ENCODE data around the gene ARHGAP23.
"Not testable (repeated sequence)": the region's sequence is repeated elsewhere in the genome, so short reads cannot be mapped to it uniquely, and the experiment has no call there.

The ARHGAP23 gene

DNA sequence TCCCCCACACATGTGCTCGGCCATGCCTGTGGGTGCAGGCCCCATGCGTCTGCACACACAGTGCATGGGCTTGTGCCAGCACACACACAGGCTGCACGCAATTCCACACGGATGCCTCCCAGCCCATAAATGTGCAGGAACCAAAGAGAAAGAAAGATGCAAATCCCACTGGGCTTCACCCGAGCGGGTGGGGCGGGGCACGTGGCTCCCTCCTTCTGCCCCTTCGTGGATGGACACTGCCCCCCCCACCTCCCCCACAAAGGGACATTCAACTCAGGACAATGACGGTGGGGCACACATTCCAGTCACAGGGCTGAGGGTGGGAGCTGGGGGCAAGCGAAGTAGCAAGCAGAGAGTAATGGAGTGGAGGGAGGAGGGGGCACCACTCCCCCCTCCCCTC, 102.6 kb downstream of the ARHGAP23 start:
- not testable (repeated sequence) for DNase-seq

DNA sequence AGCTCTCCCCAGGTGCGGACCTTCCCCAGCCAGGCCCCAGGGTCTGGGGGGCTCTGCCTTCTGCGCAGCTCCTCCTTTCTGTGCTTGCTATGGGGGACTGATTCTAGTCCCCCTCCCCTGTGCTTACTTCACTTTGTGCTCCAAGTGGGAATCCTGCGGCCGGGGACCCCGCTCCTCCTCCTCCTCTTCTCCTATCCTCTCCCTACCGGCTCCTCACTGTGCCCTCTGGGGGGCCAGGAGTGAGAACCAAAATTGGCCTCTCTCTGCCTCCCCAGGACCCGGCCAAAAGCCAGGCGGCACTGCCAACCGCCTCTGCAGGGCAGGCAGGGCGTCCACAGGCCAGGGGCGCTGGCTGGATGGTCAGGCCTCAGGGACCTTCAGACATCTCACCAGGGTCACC, 103.5 kb downstream of the ARHGAP23 start:
- DNase-seq, result not testable (repeated sequence)

DNA sequence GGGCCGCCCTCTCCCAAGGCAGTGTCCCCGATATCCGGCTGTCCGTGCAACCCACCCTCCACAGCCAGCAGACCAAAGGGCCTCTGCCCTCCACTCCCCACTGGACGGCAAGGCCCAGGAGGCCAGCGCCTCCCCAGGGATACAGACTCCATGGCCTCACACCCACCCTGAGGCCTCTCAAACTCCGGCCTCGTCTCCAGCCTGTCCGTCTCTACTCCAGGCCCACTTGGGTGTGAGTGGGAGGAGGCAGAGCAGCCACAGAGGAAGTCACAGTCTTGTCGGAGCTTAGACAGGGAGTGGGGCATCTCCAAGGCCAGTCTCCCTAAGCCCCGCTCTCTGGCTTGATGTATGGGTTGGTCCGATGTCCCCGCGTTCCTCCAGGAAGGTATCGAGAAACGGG, 104.2 kb downstream of the ARHGAP23 start:
- no peak for DNase-seq

DNA sequence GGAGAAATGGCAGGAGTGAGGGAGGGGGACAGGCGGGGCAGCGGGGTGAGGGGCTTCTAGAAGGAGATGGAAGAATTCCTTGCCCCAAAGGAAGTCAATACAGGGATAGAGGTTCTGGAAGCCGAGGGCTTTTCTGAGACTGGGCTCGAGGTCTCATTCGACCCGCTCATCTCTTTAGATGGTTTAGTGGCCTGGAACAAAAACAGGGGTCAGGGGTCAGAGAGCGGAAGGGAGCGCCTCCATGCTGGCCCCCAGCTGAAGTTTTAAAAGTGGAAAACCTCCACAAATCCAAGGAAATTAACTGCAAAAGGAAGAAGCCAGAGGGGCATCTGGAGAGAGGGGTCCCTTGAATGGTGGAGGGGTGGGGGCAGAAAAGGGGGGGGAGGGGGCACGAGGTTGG, 105.0 kb downstream of the ARHGAP23 start:
- no peak for DNase-seq

DNA sequence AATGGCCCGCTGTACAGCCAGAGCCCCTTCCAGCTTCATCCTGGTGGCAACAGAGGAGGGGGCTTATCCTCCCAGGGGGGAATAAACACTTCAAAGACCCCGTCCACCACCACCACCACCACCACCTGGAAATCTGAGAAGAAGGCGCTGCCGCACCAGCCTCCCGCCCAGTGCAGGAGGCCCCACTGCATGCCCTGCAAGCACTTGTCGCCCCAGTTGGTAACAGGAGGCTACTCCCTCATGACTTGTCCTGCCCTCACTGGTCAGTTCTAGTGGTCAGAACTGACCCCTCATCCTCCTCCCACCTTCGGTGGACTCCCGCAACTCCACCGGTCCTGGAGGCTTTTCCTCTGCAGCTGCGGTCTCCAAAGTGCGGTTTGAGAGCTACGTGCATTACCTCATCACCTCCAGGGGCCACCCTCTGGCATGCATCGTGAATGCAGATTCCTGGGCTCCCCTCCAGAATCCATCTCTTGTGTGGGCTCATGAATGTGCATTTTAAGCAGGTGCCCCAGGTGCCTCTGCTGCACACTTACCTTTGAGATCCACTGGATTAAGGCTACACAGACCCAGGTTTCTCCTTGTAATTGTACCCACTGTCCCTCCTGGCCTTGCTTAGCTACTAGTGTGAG, 105.7 kb downstream of the ARHGAP23 start:
- no peak for DNase-seq

DNA sequence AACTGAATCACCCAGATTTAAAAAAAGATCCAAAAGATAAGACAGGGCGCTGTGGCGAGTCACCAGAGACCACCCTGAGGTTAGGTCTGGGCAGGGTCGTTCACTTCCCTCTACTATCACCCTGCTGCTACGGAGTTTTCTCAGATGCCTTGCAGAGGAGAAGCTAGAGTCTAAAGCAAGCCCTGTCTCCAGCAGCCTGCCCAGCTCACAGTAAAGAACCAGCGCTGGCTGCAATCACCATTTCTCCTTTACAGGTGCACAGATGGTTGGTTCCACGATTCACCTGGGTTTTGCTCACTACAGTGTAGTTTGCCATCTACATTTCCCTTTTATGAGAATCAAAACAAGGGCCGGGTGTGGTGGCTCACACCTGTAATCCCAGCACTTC, 106.2 kb downstream of the ARHGAP23 start:
- no peak for DNase-seq

DNA sequence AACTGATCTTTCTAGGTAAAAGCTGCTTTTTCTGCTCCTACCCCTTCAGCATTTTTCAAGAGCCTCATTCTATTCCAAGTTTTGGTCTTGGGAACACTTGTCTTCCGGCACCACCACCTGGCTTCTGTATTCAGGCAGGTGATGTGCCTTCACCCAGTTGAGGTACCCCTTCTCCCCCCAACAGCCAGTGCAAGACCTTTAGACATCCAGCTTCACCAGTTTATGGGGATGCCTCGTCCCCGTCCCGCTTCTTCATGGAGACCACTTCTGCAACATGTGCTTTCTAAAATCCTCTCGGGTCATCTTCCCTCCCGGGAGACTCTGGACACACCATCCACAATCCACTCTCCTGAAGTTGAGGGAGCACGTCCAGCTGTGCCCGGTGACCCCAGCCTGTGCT, 107.6 kb downstream of the ARHGAP23 start:
- no peak for DNase-seq

DNA sequence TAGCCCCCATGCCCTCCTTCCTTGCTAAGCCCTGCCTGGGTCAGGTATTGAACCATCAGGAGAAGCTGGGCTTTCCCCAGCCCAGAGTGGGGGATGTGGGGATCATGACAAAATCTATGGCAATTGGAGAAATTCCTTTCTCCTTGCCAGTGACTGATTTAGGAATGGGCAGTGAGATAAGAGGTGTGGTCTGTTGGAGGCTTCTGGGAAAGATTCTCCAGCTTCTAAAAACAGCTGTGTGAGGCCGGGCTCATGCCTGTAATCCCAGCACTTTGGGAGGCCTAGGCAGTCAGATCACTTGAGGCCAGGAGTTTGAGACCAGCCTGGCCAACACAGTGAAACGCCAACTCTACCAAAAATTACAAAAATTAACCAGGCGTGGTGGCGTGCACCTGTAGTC, 108.4 kb downstream of the ARHGAP23 start:
- no peak for DNase-seq

DNA sequence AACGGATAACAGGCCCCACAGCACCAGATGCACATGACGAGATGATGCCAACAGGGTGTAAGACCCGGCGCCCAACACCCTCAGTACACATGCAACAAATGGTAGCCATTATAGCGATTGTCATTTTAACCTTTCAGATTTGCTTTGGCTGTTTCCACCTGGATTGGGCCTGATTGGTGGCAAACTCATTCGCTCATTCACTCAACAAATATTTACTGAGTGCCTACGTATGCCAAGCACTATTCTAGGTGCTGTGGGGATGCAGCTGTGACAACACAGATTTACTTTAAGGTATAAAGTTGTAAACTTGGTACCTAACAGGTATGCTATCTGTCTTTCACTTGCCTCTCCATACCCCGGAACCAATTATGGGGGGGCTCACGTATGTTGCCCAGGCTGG, 110.6 kb downstream of the ARHGAP23 start:
- DNase-seq, result no peak

DNA sequence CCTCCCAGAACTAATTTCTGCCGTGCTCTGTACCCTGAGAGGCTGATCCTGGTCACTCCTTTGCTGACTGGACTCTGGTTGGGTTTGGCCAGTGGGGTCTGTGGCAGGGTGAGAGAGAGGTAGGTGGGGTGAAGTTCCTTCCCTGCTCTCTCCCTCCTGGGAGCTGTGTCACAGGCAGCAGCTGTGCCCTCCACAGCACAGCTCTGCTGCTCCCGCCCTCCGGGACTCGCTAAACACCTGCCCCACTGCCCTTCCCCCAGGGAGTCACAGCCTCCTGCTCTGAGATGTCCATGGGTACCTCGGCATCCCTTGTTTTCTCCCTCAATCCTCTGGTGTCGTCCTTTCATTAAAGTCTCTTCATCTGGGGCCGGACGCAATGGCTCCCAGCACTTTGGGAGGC, 111.1 kb downstream of the ARHGAP23 start:
- DNase-seq, result no peak

DNA sequence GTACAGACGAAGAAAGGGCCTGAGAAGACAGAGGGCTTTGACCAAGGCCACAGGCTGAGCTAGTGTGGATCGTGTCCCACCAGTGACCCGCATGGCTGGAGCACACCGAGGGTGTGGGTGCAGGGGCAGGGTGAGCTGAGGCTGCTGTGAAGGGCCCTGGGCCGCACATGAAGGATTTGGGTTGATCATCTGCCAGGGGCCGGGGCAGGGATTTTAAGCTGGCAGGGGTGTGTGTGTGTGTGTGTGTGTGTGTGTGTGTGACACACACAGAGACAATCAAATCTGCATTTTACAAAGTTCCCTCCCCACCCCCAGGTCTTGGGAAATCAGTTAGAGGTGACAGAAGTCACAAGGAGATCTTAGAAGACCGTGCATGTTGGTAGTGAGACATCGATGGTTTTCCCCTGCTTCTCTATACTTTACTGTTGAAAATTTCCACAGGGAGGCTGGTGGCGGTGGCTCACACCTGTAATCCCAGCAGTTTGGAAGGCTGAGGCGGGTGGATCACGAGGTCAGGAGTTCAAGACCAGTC, 112.3 kb downstream of the ARHGAP23 start:
- no peak for DNase-seq

DNA sequence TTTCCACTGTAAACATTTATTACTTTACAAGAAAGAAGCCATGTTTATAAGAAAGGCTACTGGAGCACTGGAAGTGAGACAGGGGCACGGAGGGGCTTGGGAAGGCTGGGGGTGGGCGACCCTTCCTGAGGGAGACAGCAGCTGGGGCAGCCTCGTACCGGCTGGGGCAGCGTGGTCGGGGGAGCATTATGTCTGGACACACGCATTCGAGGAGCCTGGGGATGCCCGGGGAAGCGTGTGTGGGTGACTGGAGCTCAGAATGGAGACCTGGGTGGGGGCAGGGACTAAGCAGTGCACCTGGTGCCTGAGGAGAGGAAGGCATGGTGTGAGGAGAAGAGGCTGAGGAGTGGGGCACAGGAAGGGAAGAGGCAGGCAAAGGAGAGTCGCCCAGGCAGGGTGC, 113.0 kb downstream of the ARHGAP23 start:
- DNase-seq, result no peak

DNA sequence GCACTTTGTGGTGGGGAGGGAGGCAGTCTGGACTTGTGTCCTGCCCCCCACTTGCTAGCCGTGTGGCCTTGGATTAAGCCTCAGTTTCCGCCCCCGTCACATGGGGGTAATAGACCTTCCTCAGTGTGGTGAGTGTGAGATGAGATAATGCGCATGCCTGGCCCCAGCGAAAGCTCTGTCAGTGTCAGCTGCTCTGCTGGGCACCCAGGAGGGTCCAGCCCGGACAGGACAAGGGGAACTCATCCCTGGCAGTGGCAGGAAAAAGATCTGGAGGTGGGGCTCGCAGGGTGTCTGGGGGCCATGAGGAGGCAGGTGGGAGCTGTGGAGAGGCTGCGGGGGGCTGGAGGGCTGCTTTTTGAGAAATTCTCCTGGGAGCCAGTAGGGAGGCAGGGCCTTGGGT, 114.0 kb downstream of the ARHGAP23 start:
- DNase-seq, result no peak

DNA sequence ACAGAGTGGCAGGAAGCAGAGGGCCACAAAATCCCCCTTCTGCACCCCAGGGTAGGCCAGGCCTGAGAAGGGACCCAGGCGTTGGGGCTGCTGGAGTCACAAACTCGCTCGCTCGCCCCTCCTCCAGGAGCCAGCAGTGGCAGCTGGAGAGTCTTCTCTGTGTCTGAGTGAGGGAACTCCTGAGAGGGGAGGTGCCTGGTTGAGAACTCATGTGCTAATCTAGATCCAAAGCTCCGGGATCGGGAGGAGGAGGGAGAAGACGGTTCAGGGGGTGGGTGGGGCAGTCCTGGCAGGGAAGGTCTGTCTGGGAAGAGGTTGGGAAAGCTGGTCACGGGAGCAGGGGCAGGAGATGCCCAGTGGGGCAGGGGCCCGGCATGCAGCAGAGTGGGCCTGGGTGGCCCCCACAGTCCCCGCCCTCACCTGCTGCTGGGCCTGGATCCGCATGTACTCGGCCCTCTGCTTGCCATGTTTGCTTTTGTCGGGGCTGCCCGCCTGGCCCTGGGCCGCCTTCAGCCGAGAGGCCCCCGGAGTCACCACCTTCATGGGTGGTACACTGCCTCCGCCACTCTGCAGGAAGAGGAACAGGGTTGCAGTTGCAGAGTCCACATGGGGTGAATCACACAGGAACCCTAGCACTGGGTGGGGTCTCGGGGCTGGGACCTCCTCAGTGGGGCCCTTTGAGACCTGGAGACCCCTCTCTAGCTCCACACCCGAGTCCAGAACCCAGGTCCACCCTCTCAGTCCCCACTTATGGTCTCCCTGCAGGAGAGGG, 115.3 kb downstream of the ARHGAP23 start:
- no peak for DNase-seq

DNA sequence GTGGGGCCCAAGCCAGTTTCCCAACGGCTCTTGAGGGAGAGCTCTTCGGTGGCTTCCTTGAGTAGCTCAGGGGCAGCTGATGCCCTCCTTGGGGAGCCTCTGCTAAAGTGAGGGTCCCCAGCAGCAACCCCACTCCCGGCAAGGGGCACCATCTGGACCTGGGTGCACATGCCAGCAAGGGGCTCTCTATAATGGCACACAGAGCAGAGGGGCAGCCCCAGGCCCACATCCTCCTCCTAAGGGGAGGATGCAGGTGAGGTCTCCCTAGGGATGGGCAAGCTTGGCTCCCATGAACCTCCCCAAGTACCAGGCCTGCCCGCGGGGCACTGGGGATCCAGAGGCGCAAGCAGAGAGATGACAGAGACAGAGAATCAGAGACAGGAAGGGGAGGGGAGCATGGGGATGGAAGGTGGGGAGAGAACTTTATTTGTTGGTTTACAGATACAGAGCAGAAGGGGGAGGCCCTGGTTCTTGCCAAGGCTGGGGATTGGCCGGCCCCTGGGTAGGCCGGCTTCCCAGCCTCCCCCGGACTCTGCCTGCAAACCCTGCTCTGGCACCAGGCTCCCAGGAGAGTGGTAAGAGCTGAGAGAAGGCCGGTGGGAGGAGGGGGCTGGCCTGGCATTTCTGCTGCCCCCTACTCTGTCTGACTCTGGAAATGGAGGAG, 116.0 kb downstream of the ARHGAP23 start:
- DNase-seq, result no peak

DNA sequence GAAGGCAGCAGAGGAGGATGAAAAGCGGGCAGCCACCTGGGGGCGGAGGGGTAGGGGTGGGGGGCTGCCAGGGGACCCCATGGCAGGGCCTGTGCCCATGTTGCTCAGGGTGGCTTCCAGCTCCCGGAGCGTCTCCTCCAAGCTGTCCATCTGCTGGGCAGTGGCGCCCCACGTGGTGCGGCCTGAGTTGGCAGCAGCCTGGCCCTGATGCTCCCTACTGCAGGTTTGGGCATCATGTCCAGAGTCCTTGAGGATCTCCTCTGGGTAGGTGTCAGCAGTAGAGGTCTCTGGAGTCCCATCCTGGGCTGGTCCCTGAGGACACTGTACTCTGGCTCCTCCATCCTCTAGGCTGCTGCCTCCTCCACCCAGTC, 116.6 kb downstream of the ARHGAP23 start:
- no peak for DNase-seq

DNA sequence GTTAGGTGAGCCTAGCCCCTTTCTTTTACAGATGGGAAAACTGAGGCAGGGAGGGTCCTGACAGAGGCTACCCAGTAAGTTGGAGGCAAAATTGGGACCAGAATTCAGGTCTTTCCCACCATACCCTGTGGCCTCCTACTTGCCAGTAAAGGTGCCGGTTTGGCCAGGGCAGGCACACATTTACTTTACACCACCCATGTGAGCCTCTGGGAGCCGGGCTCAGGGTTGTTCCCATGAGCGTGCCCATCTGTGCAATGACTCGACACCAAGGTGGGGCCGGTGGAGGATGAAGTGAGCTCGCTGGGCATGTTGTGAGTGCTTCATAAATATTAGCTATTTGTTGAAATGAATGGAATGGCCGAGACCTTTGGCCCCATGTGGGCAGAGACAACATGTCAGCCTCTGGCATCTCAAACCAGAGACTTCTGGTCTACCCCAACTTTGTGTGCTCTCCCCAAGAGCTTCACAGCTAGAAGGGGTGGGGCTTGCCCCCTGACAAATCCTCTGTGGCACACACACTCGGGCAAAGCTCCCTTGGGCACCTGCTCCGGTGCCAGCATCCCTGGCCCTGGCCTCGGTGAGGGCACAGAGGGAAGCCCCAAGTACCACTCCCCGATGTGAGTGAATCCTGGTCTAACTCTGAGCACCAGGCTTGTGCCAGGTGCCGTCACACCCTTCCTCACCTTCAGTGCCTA, 117.4 kb downstream of the ARHGAP23 start:
- no peak for DNase-seq

DNA sequence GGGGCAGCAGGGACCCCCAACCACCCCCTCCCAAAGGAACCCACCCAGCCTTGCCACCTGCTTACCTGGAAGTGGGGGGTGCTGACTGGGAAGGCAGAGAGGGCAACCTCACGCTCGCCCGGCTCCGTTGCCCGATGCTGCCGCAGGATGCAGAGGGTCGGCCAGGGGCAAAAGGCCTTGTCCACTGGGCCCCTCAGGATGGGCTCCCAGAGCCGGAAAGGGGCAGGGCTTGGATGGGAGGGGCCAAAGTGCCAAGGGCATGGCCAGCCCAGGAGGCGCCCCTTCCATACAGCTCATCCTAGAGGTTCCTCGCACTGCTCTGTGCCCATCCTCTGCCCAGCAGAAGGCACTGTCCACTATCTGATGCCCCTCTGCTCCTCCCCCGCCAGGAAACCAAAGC, 118.1 kb downstream of the ARHGAP23 start:
- DNase-seq, result no peak

DNA sequence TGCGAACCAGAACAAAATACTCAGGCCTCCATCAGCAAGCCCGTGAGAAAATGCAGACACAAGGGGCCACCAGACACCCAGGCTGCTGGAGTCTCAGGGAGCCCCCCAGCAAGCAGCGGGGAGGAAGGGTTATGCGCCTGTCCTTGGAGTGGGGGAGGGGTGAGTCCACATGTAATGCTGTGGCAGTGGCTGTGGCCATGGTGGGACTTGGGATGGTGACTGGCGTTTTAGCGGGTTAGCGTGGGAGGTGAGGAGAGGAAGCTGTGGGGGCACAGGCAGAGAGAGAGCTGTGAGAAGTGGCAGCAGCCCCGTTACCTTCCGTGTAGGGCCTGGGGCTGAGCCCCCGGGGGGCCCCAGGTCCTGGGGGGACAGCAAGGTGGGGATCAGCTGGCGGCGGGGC, 119.2 kb downstream of the ARHGAP23 start:
- DNase-seq, result no peak

DNA sequence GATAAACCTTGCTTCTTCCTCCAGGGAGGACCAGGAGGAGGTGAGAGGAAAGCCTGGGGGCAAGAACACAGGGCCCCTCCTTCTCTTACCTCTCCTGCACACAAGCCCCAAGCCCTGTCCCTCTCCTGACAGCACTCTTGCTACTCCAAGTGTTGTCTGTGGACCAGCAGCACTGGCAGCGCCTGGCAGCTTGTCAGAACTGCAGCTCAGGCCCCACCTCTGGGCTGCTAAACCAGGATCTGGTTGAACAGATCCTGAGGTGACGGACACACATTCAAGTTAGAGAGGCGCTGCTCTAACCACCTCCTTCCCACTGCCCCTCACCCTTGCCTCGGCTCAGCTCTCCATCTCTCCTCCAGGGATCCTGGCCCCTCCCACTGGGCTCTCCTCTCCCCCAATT, 121.0 kb downstream of the ARHGAP23 start:
- no peak for DNase-seq

DNA sequence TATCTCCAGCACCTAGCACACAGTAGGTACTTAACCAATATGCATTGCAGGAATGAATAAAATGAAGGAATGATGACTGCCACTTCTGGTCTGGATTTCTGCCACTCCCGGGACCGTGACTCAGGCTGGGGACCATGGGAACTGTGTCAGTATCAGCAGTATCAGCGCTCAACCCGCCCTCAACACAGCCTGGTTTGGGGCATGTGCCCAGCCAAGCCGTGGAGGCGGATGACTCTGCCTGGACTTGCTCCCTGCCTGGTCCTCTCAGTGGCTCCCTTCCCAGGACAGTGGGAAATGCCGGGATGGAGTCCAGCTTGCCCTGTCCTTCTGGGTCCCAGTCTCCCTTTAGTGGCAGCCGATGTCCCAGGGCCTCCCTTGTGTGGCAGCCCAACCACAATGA, 122.4 kb downstream of the ARHGAP23 start:
- DNase-seq, result no peak

DNA sequence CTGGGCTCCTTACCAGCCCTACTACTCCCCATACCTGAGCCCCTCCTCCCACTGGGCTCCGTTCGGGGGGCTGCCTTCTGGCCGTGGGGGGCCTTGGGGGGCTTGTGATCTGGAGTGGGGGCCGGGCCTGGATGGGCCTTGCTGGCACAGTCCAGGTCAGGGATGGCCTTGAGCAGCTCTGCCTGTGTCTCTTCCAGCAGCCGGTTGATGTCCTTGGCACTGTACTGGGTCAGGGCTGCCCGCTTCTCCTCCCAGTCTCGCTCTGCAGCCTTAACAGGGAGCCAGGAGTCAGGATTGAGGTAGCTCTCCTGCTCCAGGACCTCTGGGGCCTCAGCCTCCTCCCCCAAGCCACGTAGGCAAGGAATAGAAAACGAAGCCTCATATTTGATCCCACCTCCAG, 122.9 kb downstream of the ARHGAP23 start:
- no peak for DNase-seq

DNA sequence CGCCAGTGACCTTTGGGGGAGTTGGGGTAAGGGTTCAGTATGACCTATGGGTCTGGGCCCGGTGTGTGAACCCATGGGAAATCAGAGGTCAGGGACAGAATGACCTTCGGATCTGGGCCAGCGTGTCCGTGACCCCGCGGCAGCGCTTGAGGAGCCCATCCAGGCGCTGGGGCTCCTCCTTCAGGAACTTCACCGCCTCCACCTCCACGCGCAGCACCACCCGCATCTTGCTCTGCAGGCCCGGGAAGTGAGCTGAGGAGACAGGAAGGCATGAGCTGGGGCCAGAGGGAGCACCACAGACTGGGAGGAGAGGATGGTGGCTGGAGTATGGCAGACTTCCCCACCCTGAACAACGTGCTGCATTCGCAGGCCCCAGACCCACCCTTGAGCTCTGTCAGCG, 124.1 kb downstream of the ARHGAP23 start:
- DNase-seq, result no peak

Measured in CD4-positive, alpha-beta T cell treated with Interferon alpha-2 for 1 hour (primary cell).